HG03469 (cell line): Measurements from ENCODE around the gene NANS.
A peak's percentile ranks its signal among the peaks of the same experiment; 100 is the strongest.

Experiments used
- ATAC-seq: cut with Tn5 transposase; IDR thresholded peaks from one replicate; pipeline ENCODE4 v1.9.1; 2021; ENCODE audit warnings: mild to moderate bottlenecking, moderate library complexity, moderate number of reproducible peaks; ENCODE audit not compliant: unreplicated experiment

NANS gene

DNA sequence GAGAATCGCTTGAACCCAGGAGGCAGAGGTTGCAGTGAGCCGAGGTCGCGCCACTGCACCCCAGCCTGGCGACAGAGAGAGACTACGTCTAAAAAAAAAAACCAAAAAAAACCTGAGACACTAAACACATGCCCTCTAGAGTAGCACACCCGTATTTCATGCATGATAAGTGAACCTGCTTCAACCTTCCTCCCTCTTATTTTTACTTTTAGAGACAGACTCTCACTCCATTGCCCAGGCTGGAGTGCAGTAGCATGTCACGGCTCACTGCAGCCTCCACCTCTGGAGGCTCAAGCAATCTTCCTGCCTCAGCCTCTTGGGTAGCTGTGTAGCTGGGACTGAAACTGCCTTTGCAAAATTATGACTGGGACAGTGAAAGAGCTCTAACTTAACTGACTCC is 17.6 kb upstream of the NANS start:
- no peak for ATAC-seq

DNA sequence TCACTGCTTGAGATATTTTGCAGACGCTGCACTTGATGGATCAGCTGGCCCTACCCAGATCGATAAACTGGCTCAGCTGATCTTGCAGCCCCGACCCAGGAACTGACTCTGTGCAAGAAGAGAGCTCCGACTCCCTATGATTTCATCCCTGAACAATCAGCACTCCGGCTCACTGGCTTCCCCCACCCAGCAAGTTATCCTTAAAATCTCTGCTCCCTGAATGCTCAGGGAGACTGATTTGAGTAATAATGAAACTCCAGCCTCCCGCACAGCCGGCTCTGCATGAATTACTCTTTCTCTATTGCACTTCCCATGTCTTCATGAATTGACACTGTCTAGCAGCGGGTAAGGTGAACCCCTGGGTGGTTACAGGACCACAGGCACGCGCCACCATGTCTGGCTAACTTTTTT is 16.9 kb upstream of the NANS start:
- ATAC-seq, result no peak

DNA sequence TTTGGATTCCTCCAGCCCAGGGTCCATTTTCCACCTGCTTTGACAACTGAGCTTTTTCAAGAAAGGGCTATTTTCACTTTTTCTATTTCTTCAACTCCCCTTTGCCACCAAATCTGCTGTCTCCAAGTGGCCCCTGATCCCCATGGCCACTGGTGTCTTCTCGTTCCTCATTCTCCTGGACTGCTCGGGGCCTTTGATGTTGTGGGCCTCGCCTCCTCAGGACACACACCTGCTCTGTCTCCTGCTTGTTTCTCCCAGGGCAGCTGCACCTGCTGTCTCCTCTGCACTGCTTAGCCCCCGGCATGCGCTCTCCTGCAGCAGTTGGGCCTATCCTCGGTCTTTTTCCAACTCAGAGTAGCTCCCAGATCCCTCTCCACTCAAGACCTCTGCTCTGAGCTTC is 16.3 kb upstream of the NANS start:
- no peak for ATAC-seq

DNA sequence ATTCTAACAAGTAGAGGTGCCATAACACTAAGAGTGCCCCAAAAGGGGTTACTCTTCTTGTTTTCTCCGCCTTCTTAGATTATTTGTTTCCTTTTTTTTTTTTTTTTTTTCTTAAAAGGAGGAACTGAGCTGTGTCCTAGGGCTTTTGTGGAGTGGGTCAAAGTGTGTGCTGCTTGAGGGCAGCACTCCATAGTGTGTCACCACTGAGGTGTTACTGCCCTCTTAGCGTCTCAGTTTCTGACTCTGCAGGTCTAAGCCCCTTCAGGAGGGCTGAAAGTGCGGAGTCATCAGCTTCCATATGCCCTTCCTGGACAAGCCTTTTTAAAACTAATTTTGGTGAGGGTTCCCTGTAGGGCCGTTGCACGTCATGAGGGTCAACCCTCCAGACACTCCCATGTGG is 12.6 kb upstream of the NANS start:
- no peak for ATAC-seq

DNA sequence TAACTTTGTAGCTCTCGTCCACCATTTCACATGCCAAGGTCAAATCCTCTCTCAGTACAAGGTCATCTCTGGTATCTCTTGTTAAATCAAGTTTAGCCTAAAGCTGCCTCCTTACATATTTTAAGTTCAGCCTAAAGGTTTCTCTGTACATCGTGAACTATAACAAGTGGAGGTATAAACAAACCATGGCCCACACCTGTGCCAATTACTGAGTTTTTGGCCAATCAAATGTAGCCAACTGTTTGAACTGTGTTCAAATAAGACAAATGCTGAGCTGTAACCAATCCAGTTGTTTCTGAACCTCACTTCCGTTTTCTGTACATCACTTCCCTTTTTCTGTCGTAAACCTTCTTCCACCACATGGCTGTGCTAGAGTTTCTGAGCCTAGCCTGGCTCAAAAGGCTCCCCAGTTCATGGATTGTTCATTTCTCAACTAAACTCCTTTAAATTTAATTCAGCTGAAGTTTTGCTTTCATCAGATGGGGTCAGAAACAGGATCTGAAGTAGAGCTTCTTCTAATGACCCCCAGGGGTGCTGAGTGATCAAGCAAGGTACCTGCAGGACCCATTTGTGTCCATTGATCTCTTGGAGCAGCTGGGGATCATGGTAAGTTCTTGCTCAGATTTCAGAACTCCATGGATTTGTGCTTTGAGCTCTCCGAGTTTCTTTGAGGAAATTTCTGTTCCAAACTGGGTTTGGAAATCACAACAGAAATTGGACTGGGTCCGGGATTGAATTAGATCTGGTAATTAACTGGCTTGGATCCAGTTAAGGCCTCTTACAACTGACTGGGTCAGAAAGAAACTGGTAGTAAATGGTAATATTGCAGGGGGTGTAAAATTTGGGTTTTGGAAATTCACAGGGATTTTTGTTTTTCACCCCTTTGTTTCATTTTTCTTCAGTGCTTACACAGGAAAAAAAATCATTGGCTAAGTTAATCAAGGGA is 11.0 kb upstream of the NANS start:
- peak; percentile 80 for ATAC-seq

DNA sequence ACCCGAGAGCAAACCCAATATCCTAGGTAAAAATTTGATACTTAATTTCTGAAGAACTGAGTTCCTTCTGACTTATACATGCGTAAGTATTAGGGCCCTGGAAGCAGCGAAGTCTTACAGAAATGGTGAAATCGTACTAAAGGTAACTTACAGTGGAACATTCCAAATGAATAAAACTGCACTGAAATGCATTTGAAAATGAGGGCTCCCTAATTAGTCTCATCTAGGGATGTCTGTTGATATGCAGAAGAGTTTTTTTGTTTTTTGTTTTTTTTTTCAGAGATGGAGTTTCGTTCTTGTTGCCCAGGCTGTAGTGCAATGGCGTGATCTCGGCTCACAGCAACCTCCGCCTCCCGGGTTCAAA is 10.4 kb upstream of the NANS start:
- no peak for ATAC-seq

DNA sequence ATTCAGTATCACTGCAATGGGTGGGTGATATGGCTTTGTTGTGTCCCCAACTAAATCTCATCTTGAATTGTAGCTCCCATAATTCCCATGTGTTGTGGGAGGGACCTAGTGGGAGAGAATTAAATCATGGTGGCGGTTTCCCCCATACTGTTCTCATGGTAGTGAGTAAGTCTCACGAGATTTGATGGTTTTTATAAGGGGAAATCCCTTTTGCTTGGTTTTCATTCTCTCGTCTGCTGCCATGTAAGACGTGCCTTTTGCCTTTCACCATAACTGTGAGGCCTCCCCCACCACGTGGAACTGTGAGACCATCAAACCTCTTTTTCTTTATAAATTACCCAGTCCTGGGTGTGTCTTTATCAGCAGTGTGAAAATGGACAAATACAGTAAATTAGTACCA is 9.5 kb upstream of the NANS start:
- no peak for ATAC-seq

DNA sequence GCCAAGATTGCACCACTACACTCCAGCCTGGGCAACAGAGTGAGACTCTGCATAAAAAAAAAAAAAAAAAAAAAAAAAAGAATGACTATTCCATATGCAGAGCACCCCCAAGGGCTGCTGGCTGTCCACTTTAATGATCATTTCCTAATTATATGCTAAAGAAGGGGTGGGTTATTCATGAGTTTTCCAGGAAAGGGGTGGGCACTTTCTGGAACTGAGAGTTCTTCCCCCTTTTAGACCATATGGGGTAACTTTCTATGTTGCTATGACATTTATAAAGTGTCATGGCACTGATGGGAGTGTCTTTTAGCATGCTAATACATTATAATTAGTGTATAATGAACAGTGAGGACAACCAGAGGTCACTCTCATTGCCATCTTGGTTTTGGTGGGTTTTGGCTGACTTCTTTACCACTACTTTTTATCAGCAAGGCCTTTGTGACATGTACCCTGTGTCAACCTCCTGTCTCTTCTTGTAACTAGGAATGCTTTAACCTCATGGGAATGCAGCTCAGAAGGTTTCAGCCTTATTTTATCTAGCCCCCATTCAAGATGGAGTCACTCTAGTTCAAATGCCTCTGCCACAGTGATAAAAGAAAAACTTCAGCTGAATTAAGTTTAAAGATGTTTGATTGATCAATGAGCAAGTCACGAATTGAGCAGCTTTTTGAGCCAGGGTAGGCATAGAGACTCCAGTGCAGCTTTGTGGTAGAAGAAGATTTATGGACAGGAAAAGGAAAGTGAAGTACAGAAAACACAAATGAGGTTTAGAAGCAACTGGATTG is 7.1 kb upstream of the NANS start:
- no peak for ATAC-seq

DNA sequence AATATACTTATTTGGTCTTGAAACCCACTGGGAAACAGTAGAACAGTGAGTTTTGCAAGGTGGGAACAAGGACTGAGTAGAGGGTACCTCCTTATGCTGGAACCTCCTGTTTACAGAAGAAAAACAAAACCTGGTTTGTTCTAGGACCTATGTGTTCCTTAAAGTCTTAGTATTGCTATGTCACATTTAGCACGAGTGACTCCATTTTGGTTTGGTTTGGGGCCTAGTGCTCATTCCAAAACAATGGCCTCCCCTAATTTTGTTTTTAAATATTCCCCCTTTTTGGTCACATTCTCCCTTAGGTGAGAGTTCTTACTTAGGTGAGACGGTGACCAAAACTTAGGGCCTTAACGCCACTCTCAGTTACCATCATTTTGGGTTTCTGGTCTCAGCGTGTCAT is 6.2 kb upstream of the NANS start:
- ATAC-seq, result no peak

DNA sequence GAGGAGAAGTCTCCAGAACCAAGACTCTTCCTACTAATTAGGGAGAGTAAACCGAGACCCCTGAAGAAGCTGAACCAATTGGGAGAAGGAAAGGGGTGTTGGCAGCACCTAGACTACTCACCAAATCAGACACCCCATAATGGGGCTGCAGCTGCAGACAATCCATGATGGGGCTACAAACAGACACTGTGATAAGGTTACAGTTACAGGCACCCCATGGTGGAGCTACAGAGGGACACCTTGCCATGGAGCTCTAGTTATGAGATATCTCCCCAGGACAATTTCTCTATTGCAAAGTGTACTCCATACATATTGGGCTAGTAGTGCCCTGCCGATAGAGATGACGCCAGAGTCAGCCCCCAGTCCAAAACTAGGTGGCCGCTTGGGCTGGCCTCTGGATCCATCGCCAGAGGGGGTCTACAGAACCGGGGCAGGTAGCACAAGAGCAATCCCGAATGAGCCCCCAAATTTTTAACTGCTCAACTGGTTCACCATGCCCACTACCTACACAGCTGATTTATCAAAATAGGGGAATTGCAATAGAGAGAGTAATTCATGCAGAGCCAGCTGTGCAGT is 2.1 kb upstream of the NANS start:
- no peak for ATAC-seq

DNA sequence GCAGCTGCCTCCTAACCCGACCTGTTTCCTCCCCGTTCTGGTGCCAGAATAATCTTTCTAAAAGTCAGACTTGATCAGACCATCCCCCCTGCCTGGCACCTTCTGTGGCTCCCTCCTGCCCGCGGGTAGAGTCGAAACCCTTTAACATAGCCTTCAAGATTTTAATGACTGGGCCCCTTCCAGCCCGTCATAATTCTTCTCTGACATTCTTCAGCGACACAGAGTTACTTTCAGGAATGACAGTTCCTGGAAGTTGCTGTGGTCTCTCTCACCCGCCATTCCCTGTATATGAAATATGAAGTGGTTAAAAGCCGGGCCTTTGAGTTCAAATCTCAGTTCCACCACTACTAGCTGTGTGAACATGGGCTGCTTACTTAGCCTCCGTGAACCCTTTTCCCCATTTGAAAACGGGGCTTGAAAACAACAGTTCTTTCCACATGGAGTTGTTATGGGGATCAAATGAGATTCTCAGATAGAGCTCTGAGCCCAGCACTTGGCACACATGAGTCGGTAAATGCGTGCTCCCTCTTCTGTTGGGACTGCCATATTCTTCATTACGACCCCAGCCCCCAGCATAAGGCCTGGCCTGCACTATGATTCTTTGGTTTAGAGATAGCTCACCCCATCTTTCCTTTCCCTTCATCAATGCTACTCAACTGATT is 737 bp downstream of the NANS start:
- ATAC-seq, result no peak

DNA sequence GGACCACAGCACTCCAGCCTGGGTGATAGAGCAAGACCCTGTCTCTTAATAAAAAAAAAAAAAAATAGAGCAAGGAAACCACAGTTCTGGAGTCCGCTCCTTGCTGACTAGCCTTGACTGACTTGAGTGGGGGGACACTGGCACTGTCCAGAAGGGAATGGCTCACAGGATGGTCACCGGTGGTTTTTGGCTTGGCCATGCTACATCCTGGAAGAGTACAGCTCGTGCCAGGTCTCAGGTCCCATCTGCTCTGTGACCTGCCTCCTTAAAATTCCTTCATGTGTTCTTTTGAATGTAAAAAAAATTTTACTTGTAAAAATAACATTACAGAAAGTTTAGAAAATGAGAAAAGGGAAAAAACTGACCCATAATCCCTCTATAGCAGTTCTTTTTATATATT is 5.6 kb downstream of the NANS start:
- no peak for ATAC-seq

DNA sequence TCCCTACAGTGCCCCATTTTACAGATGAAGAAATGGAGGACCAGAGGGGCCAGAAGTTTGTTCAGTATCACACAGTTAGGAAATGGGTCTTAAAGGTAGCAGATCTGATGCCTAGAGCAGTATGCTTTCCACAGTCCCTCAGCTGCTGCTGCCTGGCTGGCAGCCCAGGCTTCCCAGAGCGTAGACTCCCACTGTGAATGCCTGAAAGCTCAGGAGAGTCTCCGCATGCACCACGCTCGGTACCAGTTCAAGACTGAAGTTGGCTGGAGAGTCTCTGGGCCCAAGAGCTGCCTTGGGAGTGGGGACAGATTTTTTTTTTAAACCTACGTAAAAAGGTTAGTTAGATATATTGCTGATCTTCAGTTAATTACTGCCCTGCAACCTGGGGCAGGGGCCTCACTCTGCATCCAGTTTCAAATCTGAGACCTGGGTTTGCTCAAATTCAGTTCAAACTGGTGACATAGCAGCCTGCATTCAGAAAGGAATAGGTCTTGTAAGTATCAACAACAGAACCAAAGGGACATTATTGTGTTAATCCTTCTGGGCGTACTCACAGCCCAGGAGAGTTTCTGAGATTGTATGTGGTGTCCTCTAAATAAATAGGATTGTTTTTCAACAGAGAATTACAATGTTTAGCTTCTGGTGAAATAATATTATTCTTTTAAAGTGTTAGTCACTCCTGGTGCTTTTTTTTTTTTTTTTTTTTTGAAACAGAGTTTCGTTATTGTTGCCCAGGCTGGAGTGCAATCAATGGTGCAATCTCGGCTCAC is 8.3 kb downstream of the NANS start:
- ATAC-seq, result no peak

DNA sequence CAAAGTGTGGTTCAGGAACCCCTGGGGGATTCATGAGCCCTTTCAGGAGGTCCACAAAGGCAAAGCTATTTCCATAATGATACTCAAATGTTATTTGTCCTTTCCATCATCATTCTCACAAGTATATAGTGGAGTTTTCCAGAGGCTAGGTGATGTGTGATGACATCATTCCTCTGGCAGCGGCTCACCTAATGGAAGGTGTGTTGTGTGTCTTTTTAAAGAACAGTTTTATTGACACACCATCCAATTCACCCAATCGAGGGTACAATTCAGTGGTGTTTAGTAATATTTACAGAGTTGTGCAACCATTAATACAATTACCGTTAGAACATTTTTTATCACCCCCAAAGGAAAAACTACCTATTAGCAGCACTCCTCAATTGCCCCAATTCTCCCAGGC is 9.7 kb downstream of the NANS start:
- ATAC-seq, result no peak

DNA sequence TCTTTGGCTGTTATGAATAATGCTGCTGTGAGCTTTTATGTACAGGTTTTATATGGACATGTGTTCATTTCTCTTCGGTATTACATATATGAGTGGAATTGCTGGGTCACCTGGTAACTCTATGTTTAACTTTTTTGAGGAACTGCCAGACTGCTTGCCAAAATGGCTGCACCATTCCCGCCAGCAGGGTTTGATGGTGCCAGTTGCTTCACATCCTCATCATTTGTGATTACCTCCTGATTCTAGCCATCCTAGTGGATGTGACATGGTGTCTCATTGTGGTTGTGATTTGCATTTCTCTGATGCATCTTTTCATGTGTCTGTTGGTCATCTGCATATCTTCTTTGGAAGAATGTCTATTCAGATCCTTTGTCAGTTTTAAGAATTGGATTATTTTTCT is 10.7 kb downstream of the NANS start:
- no peak for ATAC-seq

DNA sequence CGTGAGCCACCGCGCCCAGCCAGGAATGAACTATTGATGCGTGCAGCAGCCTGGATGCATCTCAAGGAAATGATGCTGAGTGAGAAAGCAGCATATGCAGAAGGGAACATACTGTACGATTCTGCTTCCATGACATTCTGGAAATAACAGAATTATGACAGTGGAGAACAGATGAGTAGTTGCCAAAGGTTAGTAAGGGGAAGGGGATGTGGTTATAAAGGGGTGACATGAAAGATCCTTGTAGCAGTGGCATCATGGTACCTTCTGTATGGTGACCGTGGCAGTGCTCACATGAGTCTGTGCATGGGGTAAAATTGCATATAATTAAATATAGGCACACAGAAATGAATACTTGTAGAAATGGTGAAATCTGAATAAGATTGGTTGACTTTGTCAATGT is 13.0 kb downstream of the NANS start:
- no peak for ATAC-seq

DNA sequence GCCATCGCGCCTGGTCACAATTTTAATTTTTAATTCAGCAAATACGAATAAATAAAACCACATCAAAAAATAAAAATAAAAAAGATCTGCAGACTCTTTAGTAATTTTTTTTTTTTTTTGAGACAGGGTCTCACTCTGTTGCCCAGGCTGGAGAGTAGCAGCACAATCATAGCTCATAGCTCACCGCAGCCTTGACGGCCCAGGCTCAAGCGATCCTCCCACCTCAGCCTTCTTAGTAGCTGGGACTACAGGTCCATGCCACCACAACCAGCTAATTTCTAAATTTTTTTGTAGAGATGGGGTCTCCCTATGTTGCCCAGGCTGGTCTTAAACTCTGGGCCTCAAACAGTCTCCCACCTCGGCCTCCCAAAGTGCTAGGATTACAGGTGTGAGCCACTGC is 14.2 kb downstream of the NANS start:
- no peak for ATAC-seq

DNA sequence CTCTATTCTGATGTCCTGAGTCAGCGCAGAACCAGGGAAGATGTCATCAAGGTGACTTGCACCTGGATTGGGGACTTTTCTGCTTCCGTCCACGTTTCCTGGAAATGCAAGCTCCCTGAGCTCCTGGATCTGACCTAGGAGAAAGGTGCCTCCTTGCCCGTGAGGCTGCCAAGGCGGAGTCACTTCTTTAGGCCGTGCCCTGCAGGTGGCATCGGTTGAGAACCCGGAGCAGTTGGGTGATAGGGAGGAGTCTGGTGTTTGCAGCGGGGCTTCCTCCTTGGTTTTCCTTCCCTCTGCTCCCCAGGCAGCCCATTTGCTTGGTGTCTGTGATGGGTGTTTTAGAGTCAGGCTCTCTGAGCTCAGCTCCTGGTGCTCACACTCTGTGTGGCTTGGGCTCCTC is 15.2 kb downstream of the NANS start:
- ATAC-seq, result no peak

DNA sequence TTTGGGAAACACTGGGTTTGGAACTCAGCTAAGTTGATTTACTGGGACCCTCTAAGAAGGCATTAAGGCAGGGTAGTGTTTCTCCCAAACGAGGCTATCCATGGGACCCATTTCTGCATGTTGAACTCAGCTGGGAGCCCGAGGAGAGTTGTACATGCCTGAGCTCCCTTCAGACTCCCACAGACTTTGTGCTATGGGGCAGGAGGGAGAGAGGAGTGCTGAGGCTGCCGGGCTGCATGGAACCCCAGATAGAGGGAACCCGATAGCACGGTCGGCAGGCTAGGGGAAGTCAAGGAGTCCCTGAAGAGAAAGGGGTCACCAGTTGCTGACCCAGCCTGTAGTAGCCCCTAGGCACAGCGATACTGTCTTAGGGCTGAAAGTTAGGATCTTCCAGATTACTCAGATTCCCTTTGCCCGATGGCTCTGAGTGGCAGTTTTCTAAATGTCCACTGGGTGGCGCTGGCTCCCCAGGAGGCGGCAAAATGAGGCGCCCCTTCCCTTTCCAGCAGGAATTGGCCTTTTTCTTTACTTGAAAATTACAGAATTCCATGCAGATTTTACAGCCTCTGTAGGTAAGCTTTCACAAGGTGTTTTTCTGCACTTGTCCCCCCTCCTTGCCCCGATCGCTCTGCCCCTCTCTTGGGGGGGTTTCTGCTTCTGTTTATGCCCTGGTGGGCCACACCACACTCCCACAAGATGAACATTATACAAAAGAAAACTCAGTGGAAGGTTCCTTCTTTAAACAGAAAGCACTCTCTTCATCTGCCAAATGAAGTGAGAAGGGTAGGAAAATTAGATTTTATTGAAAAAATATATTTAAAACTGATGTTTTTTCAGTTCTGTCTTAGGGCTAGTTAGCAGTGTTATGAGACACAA is 17.8 kb downstream of the NANS start:
- no peak for ATAC-seq
